HCT116 (cell line): ENCODE data around the gene CARMIL1.

Experiments used
- EZH2 ChIP-seq: fragments of 200-600 bp; sonication (generic); IDR thresholded peaks from 2 replicates; pipeline ENCODE4 v1.6.1; 2017; ENCODE audit warnings: antibody characterized with exemption, mixed run types
- POLR2A ChIP-seq: IDR thresholded peaks from 2 replicates; pipeline ENCODE4 v1.7.0; 2011; ENCODE audit warnings: borderline replicate concordance; ENCODE audit not compliant: insufficient read depth, insufficient read length; ENCODE audit errors: extremely low read depth

DNA sequence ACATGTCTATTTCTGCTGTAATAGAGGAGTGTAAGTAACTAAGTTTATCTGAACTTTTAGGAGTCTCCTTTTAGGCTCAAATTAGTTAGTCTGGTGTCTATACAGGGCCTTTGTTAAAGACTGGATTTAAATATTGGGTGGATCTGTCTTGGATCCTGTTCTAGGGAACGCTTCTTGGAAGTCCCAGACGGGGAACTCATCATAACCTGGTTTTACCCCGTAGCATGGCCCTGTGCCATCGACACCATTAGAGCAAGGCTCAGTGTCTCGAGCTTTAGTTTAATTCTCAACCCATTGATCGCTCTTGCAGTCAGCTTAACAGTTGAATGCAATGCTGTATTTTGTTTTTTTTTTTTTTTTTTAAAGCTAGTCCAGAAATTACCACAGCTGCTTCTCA is 89.9 kb downstream of the CARMIL1 start:
- TF ChIP-seq EZH2 (no peak), POLR2A (no peak)
